Measurements from ENCODE around the gene TREML2.

The TREML2 gene

DNA sequence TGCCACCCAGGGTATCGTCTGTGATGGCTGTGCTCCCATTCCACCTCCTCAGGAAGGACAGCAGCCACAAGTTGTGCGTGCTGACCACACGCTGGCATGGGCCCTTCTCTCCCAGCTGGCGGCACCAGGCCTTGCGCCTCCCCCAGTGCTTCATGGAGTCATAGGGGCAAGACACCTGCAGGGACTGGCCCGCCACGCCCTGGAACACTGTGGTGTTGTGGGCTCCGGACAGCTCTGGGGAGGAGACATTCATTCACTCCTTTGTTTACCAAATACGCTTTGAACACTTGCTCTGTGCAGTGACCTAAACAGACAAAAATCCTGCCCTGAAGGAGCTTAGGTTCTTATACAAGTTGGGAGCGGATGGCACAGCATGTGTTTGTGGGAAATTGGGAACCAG, 39.6 kb downstream of the TREML2 start:
- no peaks in the 10 kb centered on the region for H3K9me3 ChIP-seq (ENCODE audit: severe bottlenecking)
- DNase-seq (ENCODE audit: low spot score): no peak
- H3K27ac ChIP-seq (ENCODE audit: poor library complexity, severe bottlenecking): no peak overlapping the region
- TF ChIP-seq, protein P1, sequence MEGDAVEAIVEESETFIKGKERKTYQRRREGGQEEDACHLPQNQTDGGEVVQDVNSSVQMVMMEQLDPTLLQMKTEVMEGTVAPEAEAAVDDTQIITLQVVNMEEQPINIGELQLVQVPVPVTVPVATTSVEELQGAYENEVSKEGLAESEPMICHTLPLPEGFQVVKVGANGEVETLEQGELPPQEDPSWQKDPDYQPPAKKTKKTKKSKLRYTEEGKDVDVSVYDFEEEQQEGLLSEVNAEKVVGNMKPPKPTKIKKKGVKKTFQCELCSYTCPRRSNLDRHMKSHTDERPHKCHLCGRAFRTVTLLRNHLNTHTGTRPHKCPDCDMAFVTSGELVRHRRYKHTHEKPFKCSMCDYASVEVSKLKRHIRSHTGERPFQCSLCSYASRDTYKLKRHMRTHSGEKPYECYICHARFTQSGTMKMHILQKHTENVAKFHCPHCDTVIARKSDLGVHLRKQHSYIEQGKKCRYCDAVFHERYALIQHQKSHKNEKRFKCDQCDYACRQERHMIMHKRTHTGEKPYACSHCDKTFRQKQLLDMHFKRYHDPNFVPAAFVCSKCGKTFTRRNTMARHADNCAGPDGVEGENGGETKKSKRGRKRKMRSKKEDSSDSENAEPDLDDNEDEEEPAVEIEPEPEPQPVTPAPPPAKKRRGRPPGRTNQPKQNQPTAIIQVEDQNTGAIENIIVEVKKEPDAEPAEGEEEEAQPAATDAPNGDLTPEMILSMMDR (IDR thresholded peaks at IDR 0.05; ENCODE audit: poor library complexity, severe bottlenecking): no peak
- no peaks in the 10 kb centered on the region for H3K4me1 ChIP-seq (ENCODE audit: insufficient read depth, poor library complexity, severe bottlenecking)
- H3K36me3 ChIP-seq (ENCODE audit: low read depth): no peaks in the 10 kb centered on the region
- no peak overlapping the region for H3K4me3 ChIP-seq (ENCODE audit: severe bottlenecking)
- H3K27me3 ChIP-seq (ENCODE audit: insufficient read depth, poor library complexity, severe bottlenecking): no peaks in the 10 kb centered on the region
- ATAC-seq (ENCODE audit: low read depth): no peak

DNA sequence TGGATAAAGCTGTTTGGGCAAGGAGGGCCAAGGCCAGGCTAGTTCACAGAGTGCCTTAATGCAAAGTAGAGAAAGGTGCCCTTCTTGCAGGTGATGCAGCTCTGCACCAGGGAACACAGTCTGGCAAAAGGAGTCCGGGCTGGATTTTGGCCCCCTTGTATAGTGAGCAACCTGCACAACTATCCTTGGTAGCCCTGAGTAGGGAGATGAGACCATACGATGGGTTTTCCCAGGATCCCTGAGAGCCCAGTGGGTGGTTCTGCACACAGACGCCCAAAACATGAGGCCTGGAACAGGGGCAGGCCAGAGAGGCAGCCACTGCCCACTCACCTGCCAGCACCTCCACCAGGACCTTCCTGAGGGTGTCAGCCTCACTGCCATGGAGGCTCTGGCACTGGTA, 40.0 kb downstream of the TREML2 start:
- TF ChIP-seq, protein P1 (IDR thresholded peaks at IDR 0.05; ENCODE audit: poor library complexity, severe bottlenecking): no peak
- no peak overlapping the region for H3K4me3 ChIP-seq (ENCODE audit: severe bottlenecking)

DNA sequence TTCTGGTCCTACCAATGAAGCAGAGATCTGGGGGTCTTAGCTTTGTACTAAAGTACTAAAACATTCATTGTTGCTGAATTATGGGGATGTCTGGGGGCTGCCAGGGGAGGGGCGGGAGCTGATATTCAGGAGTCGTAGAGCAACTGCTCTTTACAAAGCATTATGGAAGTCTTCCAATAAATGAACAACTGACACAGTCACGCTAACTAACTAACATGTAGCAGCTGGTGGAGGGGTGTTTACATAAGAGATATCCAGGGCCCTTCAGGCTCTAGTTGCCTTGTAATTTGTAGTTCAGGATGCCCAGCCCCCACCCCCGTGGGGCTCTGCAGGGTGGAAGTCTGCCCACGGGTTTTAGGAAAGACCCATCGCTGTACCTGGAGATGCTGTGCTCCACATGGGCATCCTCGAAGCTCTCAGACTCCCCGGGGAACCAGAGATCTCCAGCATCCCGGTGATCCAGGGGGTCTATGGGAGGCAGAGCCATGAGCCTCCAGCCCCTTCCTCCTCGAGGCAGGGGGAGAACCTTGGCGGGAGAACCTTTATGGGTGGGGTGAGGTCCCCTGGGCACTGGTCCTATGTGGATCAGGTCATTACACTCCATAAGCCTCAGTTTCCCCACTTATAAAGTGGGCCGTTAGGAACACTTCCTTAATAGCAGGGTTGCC, 41.4 kb downstream of the TREML2 start:
- no peaks in the 10 kb centered on the region for H3K4me1 ChIP-seq (ENCODE audit: insufficient read depth, poor library complexity, severe bottlenecking)
- DNase-seq (ENCODE audit: low spot score): no peak
- TF ChIP-seq, protein P1 (IDR thresholded peaks at IDR 0.05; ENCODE audit: poor library complexity, severe bottlenecking): no peak
- no peak overlapping the region for H3K4me3 ChIP-seq (ENCODE audit: severe bottlenecking)
- no peaks in the 10 kb centered on the region for H3K9me3 ChIP-seq (ENCODE audit: severe bottlenecking)
- H3K27ac ChIP-seq (ENCODE audit: poor library complexity, severe bottlenecking): no peak overlapping the region
- H3K36me3 ChIP-seq (ENCODE audit: low read depth): no peaks in the 10 kb centered on the region
- H3K27me3 ChIP-seq (ENCODE audit: insufficient read depth, poor library complexity, severe bottlenecking): no peaks in the 10 kb centered on the region
- no peak for ATAC-seq (ENCODE audit: low read depth)

More for the DNA sequence above, 40.0 kb downstream of the TREML2 start:
- Histone ChIP-seq H3K9me3 (ENCODE audit: severe bottlenecking) (no peaks in the 10 kb centered on the region), H3K27ac (ENCODE audit: poor library complexity, severe bottlenecking) (no peak overlapping the region), H3K4me1 (ENCODE audit: insufficient read depth, poor library complexity, severe bottlenecking) (no peaks in the 10 kb centered on the region), H3K27me3 (ENCODE audit: insufficient read depth, poor library complexity, severe bottlenecking) (no peaks in the 10 kb centered on the region), H3K36me3 (ENCODE audit: low read depth) (no peaks in the 10 kb centered on the region)
- DNase-seq (ENCODE audit: low spot score) (no peak), ATAC-seq (ENCODE audit: low read depth) (no peak)

DNA sequence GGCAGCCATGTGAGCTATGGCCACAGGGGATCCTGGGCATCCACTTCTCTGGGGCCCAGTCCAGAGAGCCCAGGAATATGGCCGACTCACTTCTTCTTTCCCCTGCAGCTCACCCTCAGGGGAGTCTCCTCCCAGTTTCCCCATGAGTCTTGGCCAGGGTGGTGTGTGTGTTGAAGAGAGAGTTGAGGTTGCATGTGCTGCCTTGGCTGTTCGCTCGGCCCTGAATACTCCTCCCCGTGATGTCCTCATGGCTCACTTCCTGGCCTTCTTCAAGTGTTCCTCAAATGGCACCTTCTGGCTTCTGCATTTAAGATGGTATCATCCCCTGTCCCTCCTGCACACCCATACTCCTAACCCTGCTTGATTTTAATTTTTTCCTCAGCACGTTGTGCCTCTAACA, 43.6 kb downstream of the TREML2 start:
- DNase-seq (ENCODE audit: low spot score): no peak
- H3K9me3 ChIP-seq (ENCODE audit: severe bottlenecking): no peaks in the 10 kb centered on the region
- no peak for ATAC-seq (ENCODE audit: low read depth)
- H3K36me3 ChIP-seq (ENCODE audit: low read depth): no peaks in the 10 kb centered on the region
- no peak overlapping the region for H3K4me3 ChIP-seq (ENCODE audit: severe bottlenecking)
- H3K27ac ChIP-seq (ENCODE audit: poor library complexity, severe bottlenecking): no peak overlapping the region
- TF ChIP-seq, protein P1 (IDR thresholded peaks at IDR 0.05; ENCODE audit: poor library complexity, severe bottlenecking): no peak
- no peaks in the 10 kb centered on the region for H3K4me1 ChIP-seq (ENCODE audit: insufficient read depth, poor library complexity, severe bottlenecking)
- no peaks in the 10 kb centered on the region for H3K27me3 ChIP-seq (ENCODE audit: insufficient read depth, poor library complexity, severe bottlenecking)

DNA sequence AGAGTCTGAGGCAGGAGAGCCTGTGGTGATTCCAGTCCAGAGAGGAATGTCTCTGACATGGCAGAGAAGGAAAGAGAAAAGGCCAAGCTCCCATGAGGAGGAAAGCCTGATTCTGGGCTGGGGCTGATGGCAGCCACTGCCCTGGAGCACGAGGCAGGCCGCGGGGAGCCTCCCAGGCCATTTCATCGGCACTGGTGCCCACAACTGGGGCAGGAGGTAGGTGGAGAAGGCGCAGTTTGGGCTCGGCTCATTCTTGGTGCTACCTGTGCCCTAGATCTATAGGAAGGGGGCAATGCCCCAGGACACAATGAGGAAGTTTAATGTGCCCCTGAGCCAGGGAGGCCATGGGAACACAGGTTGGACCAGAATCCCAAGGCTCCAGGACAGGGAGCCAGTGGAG, 44.2 kb downstream of the TREML2 start:
- TF ChIP-seq, protein P1 (IDR thresholded peaks at IDR 0.05; ENCODE audit: poor library complexity, severe bottlenecking): no peak
- H3K4me1 ChIP-seq (ENCODE audit: insufficient read depth, poor library complexity, severe bottlenecking): no peaks in the 10 kb centered on the region
- H3K36me3 ChIP-seq (ENCODE audit: low read depth): no peaks in the 10 kb centered on the region
- no peak overlapping the region for H3K27ac ChIP-seq (ENCODE audit: poor library complexity, severe bottlenecking)
- DNase-seq (ENCODE audit: low spot score): no peak
- H3K27me3 ChIP-seq (ENCODE audit: insufficient read depth, poor library complexity, severe bottlenecking): no peaks in the 10 kb centered on the region
- no peaks in the 10 kb centered on the region for H3K9me3 ChIP-seq (ENCODE audit: severe bottlenecking)
- no peak for ATAC-seq (ENCODE audit: low read depth)
- H3K4me3 ChIP-seq (ENCODE audit: severe bottlenecking): no peak overlapping the region
